HG02852 (cell line): ENCODE results near the gene SPRED3.

Source experiments
- ATAC-seq: cut with Tn5 transposase; IDR thresholded peaks from one replicate; pipeline ENCODE4 v1.9.1; 2021; ENCODE audit warnings: mild to moderate bottlenecking, moderate library complexity; ENCODE audit not compliant: unreplicated experiment

Gene SPRED3

DNA sequence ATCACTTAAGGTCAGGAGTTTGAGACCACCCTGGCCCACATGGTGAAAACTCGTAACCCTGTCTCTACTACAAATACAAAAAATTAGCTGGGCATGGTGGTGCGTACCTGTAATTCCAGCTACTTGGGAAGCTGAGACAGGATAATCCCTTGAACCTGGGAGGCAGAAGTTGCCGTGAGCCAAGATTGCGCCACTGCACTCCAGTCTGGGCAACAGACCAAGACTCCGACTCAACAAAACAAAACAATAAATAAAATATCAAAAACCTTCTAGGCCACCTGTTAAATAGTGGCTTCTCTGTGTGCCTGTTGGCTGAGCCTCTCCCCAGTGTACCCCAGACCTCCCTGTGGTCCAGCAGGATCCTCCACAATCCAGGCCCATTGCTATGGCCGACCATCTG lies 17.4 kb upstream of the SPRED3 start:
- ATAC-seq: no peak

DNA sequence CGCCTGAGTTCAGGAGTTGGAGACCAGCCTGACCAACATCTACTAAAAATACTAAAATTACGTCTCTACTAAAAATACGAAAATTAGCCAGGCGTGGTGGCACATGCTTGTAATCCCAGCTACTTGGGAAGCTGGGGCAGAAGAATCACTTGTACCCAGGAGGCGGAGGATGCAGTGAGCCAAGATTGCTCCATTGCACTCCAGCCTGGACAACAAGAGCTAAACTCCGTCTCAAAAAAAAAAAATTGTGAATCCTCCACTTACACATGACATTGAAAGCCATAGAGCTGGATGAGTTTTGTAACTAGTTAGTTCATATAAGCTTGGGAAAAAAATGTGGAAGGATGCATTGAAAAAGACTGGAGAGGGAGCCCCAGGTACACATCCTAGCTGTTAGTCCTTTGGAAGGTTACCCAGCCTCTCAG lies 14.6 kb upstream of the SPRED3 start:
- ATAC-seq: no peak

DNA sequence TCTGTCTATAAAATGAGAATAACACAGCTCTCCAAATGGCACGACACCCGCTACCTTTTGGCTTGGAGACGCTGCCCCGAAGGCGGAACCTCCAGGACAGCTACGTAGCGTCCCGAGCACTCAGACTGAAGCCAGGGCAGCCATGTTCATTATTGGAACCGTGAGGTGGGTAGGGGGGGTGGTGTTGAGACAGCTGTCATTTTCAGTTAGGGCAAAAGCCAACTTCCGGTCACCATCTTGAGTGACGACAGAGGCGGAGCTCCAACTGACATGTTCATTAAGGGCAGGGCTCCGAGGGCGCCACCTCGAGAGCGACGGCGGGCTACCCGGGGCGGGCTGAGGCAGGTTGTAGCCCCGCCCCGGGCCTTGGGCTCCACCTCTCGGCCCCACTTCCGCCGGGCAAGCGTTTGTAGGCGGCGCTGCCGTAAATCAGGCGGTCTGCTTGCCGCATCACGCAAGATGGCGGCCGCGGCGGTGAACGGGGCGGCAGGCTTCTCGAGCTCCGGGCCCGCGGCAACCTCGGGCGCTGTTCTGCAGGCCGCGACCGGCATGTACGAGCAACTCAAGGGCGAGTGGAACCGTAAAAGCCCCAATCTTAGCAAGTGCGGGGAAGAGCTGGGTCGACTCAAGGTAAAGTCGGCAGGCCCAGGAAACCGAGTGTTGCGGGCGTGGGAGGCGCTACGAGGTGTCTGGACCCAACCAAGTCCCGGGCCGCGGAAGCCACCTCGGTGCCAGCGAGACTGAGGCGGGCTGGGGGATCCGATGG lies 14.0 kb upstream of the SPRED3 start, which contains the start of gene PSMD8:
Gene PSMD8, plus strand, starts transcription at position 240 of the 766 bp plus-strand sequence. Its CDS starts 31 bp downstream, at position 271.
- ATAC-seq: peak; percentile 90

DNA sequence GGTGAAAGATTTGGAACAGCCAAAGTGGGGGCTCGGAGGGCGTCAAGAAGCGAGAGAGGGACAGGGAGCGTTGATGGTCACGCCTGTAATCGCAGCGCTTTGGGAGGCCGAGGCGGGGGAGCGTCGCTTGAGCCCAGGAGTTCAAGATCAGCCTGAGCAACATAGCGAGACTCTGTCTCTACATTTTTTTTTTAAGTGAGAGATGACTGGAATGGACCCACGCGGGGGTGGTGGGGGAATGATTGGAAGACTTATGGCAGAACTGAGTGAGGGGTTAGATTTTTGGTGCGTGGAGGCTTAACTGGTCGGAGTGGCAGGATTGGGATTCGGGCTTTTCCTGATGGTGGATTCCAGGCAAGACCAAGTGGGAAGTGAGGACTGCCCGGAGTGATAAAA lies 13.4 kb upstream of the SPRED3 start:
- no peak for ATAC-seq

DNA sequence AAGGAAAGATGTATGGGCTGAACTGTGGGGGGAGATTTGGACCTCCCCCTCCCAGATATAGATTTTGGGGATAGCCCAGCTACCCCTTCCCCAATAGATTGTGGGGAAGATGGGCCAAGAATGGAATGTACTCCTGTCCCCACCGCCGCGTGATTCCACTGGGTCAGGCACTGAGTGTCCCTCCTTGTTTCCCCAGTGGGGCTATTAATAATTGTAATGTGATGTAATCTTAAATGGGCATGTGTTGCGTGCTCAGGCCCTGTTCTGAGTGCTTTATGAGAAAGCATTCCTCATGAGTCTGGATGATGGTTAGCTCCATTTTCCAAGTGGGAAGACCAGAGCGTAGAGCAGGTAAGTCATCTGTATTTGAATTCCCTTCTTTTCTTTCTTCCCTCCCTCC lies 12.7 kb upstream of the SPRED3 start:
- no peak for ATAC-seq

DNA sequence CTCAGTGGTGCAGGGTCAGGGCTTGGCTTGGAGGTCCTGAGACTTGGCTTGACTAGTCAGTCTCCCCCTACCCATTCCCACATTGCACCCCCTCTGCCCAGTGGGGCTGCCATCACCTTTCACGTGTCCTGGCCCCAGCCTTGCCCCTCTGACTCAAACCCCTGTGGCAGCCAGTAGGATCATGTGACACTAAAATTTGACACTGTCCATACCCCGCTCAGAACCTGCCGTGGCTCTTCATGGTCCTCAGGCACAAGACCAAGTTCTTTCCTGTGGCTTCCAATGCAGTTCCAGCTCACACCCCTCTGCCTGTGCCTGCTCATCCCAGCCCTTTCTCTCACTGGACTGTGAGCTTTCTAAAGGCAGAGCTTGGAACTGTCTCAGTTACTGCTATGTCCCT lies 11.9 kb upstream of the SPRED3 start:
- no peak for ATAC-seq

DNA sequence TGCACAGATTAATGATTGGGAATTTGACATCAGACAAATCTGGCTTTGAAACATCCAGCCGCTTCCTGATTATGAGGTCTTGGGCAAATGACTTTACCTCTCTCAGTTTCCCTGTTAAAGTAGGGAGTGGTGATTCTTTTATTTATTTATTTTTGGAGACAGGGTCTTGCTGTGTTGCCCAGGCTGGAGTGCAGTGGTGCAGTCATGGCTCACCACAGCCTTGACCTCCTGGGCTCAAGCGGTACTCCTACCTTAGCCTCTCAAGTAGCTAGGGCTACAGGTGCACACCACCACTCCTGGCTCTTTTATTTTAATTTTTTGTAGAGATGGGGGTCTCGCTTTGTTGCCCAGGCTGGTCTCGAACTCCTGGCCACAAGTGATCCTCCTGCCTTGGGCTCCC lies 11.4 kb upstream of the SPRED3 start:
- ATAC-seq: no peak

DNA sequence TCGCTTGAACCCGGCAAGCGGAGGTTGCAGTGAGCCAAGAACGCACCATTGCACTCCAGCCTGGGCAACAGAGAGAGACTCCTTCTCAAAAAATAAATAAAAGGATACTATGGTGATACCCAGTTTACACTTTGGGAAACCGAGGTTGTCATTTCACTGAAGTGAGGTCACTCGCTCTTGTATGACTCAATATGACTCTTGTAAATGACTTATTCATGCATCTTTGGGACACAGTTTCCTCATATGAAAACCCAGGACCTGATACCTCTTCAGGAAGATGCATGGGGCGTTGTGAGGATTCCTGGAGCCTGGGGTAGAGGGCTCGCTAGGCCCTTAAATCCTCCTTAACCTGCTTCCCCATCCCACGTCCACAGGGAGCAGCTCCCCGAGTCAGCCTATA lies 9.6 kb upstream of the SPRED3 start:
- no peak for ATAC-seq

DNA sequence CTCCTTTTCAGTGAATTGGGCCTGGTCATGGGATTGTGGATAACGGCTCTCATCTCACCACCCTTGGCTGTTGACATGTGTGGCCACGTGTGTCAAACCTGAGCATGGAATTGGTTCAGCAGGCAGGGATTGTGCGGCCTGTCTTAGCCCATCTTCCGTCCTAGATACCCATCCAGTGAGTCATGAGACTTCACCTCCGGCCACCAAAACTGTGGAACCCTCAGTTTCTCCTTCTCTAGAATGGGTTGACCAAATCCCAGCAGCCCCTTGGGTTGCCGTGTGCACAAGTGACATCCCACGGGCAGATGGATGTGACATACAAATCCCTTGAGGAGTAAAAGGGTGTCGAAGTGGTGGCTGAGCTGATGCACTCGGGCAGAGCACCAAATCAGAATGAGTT lies 7.4 kb upstream of the SPRED3 start:
- no peak for ATAC-seq

DNA sequence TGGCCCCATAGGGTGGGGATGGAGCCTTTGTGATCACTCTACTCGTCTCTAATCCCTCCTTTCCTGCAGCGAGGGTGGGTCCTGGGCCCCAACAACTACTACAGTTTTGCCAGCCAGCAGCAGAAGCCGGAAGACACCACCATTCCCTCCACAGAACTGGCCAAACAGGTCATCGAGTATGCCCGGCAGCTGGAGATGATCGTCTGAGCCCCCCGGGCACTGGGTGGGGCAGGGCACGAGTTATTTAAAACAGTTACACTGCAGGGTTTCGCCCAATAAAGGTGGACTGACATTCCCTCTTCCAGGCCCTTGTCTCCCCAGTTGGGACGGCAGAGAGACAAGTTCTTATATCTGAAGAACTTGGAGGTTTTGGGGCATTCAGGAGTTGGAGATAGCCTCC lies 5.3 kb upstream of the SPRED3 start:
- ATAC-seq: no peak

DNA sequence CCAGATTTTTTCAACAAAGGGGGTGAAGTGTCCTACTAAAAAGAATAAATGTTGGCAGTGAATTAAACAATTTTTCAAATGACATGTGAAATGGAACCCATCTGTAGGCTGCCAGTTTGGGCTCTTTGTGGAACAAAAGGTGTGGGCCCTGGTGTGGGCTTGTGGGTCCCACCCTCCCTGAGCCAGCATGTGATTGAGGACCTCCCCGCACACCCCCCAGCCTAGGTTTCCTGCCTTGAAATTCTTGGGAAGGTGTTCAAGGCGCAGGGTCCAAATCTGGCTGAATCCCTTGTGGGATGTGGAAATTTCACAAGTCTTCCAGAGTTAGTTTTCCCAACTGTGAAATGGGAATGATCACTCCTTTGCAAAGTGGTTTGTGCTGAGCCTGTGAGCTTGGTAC lies 4.8 kb upstream of the SPRED3 start:
- no peak for ATAC-seq

DNA sequence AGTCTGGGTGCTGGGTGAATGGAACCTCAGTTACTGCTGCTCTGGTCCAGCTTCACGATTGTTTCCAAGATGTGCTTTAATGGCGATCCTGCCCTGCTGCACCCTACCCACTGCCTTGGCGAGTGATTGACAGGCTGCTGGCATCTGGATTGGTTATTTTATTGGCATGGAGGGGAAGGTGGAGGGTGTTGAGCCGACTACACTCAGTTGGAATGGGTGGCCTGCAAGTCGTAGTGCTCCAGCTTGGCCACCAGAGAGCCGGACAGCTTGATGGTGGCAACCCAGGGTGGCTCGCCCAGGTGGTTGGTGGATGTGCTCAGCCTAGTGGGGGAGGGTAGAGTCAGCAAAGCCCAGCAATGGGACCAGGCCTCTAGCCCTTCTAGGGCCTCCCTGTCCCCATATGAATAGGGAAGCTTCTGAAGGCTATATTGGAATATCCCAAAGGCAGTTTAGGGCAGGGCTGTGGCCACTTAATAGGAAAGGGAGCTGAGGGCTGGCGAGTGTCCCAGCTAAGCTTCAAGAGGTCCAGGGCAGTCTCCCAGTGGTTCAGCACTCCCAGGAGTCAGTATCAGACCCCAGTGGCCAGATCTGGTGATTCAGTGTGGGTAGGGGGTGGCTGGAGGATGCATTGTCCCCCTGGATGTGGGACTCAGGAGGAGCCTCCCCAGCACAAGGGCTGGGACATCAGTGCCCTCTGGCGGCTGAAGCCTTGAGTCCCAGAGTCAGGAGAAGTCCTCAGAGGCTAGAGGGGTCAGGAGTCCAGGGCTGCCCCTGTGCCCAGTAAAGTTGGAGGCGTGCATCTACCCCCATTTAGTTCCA lies 4.1 kb upstream of the SPRED3 start:
- ATAC-seq: no peak

DNA sequence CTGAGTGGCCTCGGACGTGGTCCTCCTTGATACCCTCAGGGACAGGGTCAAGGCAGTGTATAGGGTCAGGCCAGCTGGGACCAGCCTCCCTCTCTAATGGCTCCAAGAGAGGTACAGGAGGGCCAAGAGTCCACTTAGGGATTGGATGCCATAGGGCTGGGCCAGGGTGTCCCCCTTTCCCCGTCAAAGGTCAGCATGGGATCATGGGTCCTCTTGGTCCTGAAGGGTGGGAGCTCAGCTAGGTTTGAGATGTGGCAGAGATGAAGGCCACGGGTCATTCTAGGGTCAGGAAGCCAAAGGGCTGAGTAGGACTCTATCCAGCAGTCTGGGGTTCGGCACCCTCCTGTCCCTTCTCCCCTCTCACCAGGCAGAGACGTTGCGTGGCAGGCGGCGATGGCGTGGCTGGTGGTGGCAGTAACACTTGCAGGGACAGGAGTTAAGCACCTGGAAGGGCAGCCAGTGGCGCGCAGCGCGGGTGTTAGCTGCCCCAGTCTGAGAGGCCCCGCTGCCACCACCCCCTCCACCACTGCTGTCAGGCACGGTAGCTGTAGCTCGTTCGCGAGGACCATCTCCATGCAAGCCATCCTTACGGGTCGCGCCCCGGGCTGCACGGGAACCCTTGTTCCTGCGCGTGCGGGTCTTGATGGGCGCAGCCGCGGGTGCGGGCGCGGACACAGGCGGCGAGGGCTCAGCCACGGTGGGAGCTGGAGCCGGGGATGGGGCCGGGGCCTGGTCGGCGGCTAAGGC lies 3.3 kb upstream of the SPRED3 start:
- ATAC-seq: no peak

DNA sequence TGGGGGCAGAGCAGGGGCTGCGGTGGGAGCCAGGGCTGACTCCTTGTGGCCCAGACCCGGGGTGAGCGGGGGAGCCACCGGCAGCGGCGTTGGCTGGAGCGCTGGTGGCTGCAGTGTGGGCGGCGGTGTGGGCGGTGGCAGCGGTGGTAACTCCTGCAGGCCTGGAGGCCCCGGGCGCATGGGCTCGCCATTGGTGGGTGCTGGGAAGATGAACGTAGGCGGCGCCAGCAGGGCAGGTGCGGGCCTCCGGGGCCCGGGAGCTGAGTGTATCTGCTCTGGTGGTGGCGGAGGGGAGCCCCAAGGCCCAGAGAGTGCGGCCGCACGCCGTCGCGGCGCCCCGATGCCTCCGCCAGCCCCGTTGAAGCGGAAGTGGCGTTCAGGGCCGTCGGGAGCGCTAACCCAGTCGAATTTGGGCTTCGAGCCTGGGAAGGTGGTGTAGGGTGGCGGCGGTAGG lies 2.7 kb upstream of the SPRED3 start:
- no peak for ATAC-seq

DNA sequence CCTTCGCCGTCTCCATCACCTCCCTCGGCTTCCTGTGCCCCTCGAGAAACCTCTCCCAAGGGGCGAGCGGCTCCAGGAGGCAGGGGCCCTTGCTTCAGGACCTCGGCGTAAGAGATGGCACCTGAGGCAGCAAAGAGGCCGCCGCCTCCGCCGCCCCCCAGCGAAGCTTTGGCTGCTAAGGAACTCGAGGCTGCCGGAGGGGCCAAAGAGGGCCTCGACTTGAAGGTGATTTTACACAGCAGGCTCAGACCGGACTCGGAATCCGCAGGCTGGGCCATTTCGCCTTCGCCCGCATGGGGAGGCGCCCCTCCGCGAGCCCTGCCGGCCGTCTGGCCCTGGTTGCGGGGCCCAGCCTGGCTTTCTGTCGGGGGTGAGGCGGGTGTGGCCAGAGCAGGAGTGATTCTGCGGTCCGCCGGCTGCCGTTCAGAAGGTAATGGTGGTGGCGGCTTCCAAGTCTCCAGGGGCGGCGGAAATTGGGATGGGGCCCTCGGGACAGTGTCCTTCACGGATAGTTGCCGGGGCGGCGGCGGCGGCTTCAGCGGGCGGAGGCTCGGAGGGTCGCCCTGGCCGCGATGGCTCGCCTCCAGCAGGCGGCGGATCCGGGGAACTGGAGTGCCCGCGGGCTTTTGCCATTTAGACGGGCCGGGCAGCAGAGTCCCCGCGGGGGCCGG lies 2.1 kb upstream of the SPRED3 start:
- no peak for ATAC-seq

DNA sequence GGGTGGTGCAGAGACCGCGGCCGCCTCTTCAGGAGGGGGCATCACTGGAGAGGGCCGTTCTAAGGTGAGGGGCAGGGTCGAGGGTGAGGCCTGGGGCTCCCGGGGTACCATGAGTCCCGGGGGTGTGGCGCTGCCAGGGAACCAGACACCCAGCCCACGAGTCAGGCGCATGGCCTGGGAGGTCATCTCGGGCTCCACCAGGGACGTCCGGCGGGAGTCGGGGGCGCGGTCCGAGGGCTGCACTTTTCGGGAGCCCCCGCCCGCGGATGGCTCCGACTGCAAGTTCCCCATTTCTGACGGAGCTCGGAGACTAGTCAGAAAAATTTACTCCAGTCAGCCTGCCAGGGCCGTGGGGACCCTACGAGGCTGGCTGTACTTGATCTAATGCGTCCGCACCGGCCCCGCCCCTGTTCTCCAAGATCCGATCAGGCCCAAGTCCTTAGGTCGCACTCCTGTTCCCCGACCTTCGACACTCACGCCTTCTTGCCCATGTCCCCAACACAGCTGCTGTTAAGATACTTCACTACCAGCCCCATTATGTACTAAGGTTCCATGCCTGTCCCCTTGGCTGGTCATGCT lies 1.4 kb upstream of the SPRED3 start:
- no peak for ATAC-seq

DNA sequence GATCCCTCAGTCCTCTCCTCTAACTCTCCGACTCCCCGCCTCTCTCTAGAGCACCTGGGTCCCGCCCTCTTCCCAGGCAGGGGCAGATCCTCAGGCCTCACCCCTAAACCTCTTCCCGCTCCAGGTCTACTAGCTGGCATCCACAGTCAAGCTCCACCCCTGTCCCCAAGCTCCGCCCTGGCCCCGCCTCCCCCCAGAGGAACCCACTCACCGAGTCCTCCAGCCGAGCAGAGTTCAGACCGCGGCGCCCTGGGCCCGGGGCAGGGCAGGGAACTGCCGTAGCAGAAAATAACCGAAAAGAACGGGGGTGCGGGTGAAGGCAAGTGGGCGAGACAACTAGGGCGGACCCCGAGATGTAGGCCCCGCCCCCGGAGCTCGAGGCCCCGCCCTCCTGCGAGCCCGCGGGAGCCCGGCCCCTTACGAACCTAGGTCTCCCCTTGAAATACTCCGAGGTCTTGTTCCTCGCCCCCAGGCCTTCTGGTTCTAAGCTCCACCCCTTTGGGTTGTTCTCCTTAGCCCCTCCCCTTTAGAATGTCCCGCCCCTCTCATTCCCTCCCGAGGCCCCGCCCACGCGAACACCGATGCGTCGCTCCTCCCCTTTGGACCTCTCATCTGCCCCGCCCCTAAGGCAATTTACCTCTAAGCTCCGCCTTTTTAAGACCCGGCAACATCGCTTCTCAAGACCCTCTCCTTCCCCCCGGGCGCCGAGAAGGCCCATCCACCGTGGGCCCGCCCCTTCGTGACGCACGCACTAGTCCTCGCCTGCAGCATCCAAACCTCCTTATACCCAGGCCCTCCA lies 748 bp upstream of the SPRED3 start, which contains the start of gene GGN:
Gene GGN, minus strand, starts transcription at position 485 of the 799 bp plus-strand sequence. CDS start 773 bp downstream, outside the sequence.
- ATAC-seq: peak; percentile 47

DNA sequence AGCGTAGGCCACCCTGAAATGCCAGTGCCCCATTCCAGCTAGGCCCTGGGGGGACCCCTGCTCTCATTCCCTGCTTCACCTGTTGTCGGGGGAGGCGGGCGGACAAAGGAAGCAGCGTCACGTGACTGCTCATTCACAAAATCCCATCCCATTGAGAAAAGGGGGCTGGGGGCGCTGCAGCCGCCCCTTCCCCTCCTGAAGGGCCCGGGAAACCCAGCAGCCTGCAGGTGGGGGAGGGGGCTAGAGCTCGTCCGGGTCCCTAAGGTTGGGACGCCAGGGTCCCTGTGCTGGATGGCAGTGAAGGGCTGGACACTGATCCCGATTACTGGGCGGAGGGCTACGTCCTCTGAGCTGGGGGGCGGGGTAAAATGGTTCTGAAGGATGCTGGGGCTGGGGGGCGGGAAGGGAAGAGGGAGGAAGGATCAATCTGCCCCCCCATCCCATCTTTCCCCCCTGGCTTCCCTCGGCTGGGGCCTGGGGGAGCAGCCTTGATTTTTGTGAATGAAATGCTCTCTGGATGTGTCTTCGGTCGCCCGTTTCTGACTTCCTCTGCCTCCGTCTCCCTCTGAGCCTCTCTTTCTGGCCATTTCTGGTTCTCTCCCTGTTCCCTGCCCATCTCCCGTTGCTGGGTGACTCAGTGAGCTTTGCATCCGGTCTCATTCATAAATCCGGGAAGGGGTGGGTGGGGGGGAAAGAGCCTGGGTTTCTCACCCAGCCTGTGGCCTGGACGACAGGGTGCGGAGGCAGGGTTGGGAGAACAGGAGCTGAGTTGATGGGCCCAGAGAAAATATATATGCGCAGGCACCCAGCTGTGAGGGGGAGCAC lies 816 bp downstream of the SPRED3 start:
- ATAC-seq: no peak
